AG09319 (cell line): ENCODE results near the gene COG1.

ENCODE experiments used
- DNase-seq: peaks from one replicate; pipeline ENCODE4 v3.0.0-alpha.2; 2010; ENCODE audit warnings: low read depth; ENCODE audit errors: extremely low read depth
- CTCF ChIP-seq: IDR thresholded peaks from 2 replicates; pipeline ENCODE4 v1.5.1; 2011; ENCODE audit warnings: low read depth, mild to moderate bottlenecking, inconsistent platforms, low read length, moderate library complexity

The COG1 gene

GRCh38 chr17:73175962-73176565 lies 16.8 kb upstream of the COG1 start:
- TF ChIP-seq CTCF: no peak
- DNase-seq: no peak

- no peak for TF ChIP-seq CTCF
Measured at GRCh38 chr17:73179387-73179786, 13.5 kb upstream of the COG1 start.

GRCh38 chr17:73179878-73180277 lies 13.0 kb upstream of the COG1 start:
- no peak for DNase-seq
- no peak for TF ChIP-seq CTCF

More at GRCh38 chr17:73179387-73179786, 13.5 kb upstream of the COG1 start:
- DNase-seq: no peak

GRCh38 chr17:73182616-73183310 lies 10.1 kb upstream of the COG1 start:
- TF ChIP-seq CTCF: no peak
- no peak for DNase-seq

GRCh38 chr17:73184136-73184993 lies 8.5 kb upstream of the COG1 start:
- DNase-seq: no peak

GRCh38 chr17:73186283-73187050 lies 6.4 kb upstream of the COG1 start:
- DNase-seq: no peak

More at GRCh38 chr17:73184136-73184993, 8.5 kb upstream of the COG1 start:
- TF ChIP-seq CTCF: no peak

More at GRCh38 chr17:73186283-73187050, 6.4 kb upstream of the COG1 start:
- no peak for TF ChIP-seq CTCF
